ENCODE measurements around the gene DHFR. TPM values are rescaled to one million over a fixed set of nuclear protein-coding genes. Genes with fewer than 3 reads are reported as not detected.

Gene DHFR
- polyA plus RNA-seq, 2 of the 4 experiments (the other 2 are of a cell fraction): 61.3 to 91.1 TPM

- TF ChIP-seq CHD4 (IDR thresholded peaks at IDR 0.05; ENCODE audit: borderline replicate concordance): no peak
These were observed 48.5 kb upstream of the DHFR start (continued) for GRCh38 chr5:80703291-80703690.

DNA sequence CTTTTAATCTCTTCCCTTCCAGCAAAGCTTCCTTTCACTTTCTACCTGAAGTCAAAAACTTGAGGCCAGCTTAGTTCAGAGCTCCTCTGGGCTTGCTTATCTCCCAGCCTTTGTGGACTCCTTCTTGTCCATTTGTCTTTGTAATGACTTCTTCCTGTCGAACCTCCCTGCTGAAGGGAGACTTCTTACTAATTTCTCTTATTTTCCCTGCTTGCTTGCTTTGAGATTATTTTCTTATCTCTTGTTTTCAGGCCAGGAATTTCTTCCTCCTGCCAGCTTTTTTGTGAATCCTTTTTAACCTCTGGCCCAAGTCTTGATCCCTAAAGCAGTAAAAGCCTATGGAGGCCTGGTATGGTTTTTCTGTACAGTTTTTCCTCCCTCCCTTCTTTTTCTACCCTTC lies 46.8 kb upstream of the DHFR start:
- ChIA-PET CTCF (interaction anchor here (2.6 kb wide), 1 partner anchor 493 kb away, joined by 11 read pairs; no protein-coding TSS in a partner anchor), POLR2A (no interaction called here)
- FAIRE-seq: no peak
- Histone ChIP-seq H3K4me2 (no peak overlapping the region), H3K9me3 (no peaks in the 10 kb centered on the region), H3K4me3 (no peak overlapping the region), H3K27ac (no peak overlapping the region), H3K4me1 (no peaks in the 10 kb centered on the region)
- no peak for ATAC-seq
- 80% methylated on average over 1 of the region's 1 CpG for WGBS (ENCODE audit: missing lambda C conversion rate)
- DNase-seq (ENCODE audit: low read depth in 1 of 2, low spot score in 1 of 2): no peak
- TF ChIP-seq ZNF302 (CRISPR knock-in tag; IDR thresholded peaks at IDR 0.05): no peak
- TF ChIP-seq SREBF2 (IDR thresholded peaks at IDR 0.05): no peak
- TF ChIP-seq KDM5A (IDR thresholded peaks at IDR 0.05): no peak
- TF ChIP-seq NPAS2 (CRISPR knock-in tag; IDR thresholded peaks at IDR 0.05; ENCODE audit: borderline replicate concordance): no peak
- TF ChIP-seq HEYL (CRISPR knock-in tag; IDR thresholded peaks at IDR 0.05): no peak
- TF ChIP-seq FOSL2 (IDR thresholded peaks at IDR 0.05): no peak
- TF ChIP-seq FOSL2 (CRISPR knock-in tag; IDR thresholded peaks at IDR 0.05): no peak
- TF ChIP-seq, protein P1, sequence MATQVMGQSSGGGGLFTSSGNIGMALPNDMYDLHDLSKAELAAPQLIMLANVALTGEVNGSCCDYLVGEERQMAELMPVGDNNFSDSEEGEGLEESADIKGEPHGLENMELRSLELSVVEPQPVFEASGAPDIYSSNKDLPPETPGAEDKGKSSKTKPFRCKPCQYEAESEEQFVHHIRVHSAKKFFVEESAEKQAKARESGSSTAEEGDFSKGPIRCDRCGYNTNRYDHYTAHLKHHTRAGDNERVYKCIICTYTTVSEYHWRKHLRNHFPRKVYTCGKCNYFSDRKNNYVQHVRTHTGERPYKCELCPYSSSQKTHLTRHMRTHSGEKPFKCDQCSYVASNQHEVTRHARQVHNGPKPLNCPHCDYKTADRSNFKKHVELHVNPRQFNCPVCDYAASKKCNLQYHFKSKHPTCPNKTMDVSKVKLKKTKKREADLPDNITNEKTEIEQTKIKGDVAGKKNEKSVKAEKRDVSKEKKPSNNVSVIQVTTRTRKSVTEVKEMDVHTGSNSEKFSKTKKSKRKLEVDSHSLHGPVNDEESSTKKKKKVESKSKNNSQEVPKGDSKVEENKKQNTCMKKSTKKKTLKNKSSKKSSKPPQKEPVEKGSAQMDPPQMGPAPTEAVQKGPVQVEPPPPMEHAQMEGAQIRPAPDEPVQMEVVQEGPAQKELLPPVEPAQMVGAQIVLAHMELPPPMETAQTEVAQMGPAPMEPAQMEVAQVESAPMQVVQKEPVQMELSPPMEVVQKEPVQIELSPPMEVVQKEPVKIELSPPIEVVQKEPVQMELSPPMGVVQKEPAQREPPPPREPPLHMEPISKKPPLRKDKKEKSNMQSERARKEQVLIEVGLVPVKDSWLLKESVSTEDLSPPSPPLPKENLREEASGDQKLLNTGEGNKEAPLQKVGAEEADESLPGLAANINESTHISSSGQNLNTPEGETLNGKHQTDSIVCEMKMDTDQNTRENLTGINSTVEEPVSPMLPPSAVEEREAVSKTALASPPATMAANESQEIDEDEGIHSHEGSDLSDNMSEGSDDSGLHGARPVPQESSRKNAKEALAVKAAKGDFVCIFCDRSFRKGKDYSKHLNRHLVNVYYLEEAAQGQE (IDR thresholded peaks at IDR 0.05): no peak
- TF ChIP-seq, protein P2, sequence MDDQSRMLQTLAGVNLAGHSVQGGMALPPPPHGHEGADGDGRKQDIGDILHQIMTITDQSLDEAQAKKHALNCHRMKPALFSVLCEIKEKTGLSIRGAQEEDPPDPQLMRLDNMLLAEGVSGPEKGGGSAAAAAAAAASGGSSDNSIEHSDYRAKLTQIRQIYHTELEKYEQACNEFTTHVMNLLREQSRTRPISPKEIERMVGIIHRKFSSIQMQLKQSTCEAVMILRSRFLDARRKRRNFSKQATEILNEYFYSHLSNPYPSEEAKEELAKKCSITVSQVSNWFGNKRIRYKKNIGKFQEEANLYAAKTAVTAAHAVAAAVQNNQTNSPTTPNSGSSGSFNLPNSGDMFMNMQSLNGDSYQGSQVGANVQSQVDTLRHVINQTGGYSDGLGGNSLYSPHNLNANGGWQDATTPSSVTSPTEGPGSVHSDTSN (IDR thresholded peaks at IDR 0.05): no peak
- no peak for TF ChIP-seq KDM1A (IDR thresholded peaks at IDR 0.05; ENCODE audit: low read depth)
- no peak for TF ChIP-seq HMGXB4 (CRISPR knock-in tag; IDR thresholded peaks at IDR 0.05; ENCODE audit: borderline replicate concordance)
- TF ChIP-seq, protein P3, sequence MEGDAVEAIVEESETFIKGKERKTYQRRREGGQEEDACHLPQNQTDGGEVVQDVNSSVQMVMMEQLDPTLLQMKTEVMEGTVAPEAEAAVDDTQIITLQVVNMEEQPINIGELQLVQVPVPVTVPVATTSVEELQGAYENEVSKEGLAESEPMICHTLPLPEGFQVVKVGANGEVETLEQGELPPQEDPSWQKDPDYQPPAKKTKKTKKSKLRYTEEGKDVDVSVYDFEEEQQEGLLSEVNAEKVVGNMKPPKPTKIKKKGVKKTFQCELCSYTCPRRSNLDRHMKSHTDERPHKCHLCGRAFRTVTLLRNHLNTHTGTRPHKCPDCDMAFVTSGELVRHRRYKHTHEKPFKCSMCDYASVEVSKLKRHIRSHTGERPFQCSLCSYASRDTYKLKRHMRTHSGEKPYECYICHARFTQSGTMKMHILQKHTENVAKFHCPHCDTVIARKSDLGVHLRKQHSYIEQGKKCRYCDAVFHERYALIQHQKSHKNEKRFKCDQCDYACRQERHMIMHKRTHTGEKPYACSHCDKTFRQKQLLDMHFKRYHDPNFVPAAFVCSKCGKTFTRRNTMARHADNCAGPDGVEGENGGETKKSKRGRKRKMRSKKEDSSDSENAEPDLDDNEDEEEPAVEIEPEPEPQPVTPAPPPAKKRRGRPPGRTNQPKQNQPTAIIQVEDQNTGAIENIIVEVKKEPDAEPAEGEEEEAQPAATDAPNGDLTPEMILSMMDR (IDR thresholded peaks at IDR 0.05): no peak
- TF ChIP-seq ESRRA (IDR thresholded peaks at IDR 0.05; ENCODE audit: borderline replicate concordance, low read length): no peak

DNA sequence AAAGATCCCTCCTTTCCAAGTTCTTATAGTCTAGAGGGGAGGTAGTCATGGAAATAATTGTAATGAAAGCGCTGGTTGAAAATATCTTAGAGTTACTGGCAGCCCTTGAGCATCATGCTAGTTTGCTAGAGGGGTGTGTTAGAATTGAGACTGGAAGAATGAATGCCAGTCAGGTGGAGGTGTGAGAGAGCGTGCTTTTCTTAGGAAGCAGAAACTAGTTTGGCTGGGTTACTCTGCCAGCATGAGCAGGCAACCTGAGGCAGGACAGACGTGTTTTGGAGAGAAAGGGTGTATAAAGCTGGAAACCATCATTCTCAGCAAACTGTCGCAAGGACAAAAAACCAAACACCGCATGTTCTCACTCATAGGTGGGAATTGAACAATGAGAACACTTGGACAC lies 43.6 kb upstream of the DHFR start:
- Histone ChIP-seq H3K4me1 (no peaks in the 10 kb centered on the region), H3K4me3 (no peak overlapping the region), H3K9me3 (no peaks in the 10 kb centered on the region), H3K4me2 (no peak overlapping the region), H3K27ac (no peak overlapping the region)
- ChIA-PET CTCF (no interaction called here), POLR2A (no interaction called here)
- 81% methylated on average over 5 of the region's 5 CpGs for WGBS (ENCODE audit: missing lambda C conversion rate)
- no peak for DNase-seq (ENCODE audit: low read depth in 1 of 2, low spot score in 1 of 2)
- FAIRE-seq: no peak
- ATAC-seq: no peak
- TF ChIP-seq, protein P3 (IDR thresholded peaks at IDR 0.05): no peak
- TF ChIP-seq EHF (CRISPR knock-in tag; IDR thresholded peaks at IDR 0.05) (no peak), CHD4 (IDR thresholded peaks at IDR 0.05; ENCODE audit: borderline replicate concordance) (no peak), CEBPB (IDR thresholded peaks at IDR 0.05) (no peak), EHMT2 (IDR thresholded peaks at IDR 0.05; ENCODE audit: low read depth) (no peak), MYC (IDR thresholded peaks at IDR 0.05; ENCODE audit: borderline replicate concordance, low read length) (no peak), ZSCAN20 (CRISPR knock-in tag; IDR thresholded peaks at IDR 0.05) (no peak), RFX5 (IDR thresholded peaks at IDR 0.05) (no peak), CBX2 (IDR thresholded peaks at IDR 0.05; ENCODE audit: borderline replicate concordance, low read depth) (no peak), SMC3 (IDR thresholded peaks at IDR 0.05) (no peak), MAZ (IDR thresholded peaks at IDR 0.05; ENCODE audit: borderline replicate concordance, low read depth, low read length) (no peak)
- TF ChIP-seq, protein P4, sequence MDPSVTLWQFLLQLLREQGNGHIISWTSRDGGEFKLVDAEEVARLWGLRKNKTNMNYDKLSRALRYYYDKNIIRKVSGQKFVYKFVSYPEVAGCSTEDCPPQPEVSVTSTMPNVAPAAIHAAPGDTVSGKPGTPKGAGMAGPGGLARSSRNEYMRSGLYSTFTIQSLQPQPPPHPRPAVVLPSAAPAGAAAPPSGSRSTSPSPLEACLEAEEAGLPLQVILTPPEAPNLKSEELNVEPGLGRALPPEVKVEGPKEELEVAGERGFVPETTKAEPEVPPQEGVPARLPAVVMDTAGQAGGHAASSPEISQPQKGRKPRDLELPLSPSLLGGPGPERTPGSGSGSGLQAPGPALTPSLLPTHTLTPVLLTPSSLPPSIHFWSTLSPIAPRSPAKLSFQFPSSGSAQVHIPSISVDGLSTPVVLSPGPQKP (IDR thresholded peaks at IDR 0.05; ENCODE audit: low read depth, low read length): no peak

Data from A549 (cell line).